Activated CD4-positive, alpha-beta T cell treated with anti-CD3 and anti-CD28 coated beads, Interleukin-2, amount 50 U/mL, for 24 hours (primary cell): ENCODE data around the gene EOLA1.
"Not testable (repeated sequence)": the region's sequence is repeated elsewhere in the genome, so short reads cannot be mapped to it uniquely, and the experiment has no call there.

Experiments
- DNase-seq, 2 donors: peaks; one replicate each; pipeline ENCODE4 v3.0.0-alpha.2; 2020; ENCODE audit warnings: low read depth in 1 of 2, low spot score in 1 of 2

The EOLA1 gene

DNA sequence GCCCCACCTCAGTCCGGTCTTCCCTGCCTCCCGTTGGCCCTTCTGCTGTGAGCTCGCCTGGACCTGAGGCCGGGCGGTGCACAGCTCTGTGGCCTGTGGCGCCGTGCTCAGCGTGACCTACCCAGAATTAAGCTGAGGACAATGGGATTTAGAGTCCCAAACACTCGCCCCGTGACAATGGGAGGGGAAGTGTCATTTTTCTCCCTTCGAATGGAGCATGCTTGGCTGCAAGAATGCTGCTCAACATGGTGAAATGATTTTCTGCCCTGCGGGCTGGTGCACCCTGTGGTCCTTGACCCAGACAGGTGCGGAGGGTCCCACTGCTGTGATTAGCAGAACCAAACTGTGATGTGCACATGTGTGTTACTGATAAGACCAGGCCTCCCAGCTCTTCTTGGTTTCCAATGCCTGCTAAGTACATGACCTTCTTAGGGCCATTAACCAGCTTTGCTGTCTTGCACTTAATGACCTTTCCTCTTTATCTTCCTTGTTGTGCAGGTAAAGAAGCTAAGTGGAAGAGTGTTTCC is 772 bp downstream of the EOLA1 start:
- DNase-seq: no peak

DNA sequence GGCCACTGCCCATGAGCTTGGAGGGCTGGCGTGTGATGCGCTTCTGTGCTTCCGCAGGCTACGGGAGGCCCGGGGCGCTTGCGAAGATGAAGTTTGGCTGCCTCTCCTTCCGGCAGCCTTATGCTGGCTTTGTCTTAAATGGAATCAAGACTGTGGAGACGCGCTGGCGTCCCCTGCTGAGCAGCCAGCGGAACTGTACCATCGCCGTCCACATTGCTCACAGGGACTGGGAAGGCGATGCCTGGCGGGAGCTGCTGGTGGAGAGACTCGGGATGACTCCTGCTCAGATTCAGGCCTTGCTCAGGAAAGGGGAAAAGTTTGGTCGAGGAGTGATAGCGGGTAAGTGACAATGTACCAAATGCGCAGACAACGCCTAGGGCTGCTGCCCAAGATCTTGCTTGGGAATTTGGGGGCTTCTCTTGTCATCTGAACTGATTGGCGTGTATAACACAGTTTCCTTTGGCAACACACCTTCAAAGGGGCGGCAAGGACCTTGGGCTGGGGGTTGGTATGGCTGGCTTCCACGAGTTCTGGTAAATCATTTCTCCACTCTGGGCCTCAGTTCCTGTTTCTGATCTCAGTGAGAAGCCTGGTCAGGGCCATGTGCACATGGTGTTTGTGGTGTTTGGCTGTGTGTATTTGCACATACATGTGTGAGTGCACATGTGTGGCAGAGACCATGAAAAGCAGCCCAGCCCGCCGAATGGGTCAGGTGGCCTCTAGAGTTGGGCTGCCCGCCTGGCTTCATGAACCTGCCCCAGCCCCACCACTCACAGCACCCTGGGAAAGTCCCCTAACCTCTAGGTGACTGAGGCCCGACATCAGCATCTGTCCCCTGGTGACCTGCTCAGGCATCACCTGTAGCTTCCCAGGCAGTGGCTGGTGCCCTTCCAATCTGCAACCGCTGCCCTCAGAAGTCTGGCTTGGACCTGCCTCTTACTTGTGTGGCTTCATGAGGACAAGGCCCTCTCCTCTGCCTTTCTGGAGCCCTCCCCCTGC is 5.0 kb downstream of the EOLA1 start:
- DNase-seq: not testable (repeated sequence)

DNA sequence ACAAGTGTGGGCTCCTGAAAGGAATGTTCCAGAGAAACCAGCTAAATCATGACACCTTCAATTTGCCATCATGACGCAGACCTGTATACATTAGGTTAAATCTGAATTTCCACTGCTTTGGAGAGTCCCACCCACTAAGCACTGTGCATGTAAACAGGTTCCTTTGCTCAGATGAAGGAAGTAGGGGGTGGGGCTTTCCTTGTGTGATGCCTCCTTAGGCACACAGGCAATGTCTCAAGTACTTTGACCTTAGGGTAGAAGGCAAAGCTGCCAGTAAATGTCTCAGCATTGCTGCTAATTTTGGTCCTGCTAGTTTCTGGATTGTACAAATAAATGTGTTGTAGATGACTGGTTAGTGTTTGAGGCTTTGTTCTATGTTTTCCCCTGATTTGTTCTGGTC is 6.2 kb downstream of the EOLA1 start:
- DNase-seq: not testable (repeated sequence)

DNA sequence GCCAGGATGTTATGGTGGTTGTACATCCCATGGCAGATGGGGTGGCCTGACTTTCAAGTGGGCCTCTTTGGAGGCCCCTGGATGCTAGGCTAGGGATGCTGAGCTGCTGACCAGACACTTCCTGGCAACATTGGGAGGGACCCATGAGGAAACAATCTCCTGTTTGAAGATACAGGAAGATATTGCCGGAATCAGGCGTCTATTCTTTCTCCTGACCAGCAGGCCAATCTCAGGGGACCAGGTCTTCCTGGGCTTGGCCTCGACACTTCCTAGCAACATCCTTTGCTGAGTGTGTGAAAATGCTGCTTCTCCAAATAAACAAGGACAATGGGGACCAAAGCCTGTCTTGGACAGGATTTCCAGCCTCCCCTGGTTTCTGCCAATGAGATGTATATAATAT is 7.0 kb downstream of the EOLA1 start:
- DNase-seq: not testable (repeated sequence)

DNA sequence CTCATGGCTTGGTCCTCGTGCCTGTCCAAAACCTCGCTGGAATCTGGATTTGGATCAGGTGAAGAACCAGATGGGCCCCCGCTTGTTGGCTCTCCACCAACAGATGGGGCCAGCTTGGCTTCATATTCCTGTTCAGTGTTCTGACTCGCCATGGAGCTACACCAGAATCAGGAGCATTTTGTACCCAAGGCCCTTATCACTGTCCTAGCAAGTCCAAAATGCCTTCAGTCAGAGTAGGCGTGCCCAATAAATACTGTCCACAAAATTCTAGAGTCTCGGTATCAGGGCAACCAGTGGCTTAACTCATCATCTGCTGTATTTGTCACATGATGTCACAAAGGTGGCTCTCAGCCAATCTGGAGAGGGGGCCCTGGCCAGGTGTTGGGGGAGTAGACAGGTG is 8.9 kb downstream of the EOLA1 start, which contains the start of gene HSFX3:
HSFX3 (minus strand) TSS at position 224 of the 400 bp plus-strand sequence; CDS start at position 152, 72 bp downstream.
- not testable (repeated sequence) for DNase-seq

DNA sequence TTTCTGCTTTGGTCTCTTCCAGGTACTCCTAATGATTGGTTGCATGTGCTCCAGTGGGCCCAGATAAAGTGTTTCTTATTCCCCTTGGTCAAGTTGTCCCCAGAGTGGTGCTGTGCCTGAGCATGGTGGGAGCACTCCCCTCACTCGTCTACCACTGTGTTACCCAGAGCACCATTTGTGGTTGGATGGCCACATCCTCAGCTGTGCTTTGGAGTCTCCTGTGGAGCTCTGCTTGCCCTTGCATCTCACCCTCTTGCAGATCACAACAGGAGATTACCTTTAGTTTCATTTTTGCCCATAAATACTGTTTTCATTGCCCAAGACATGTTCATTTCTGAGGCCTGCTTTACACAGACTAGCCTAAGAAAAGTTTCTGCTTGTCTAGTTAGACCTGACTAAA is 9.6 kb downstream of the EOLA1 start:
- DNase-seq: not testable (repeated sequence)

DNA sequence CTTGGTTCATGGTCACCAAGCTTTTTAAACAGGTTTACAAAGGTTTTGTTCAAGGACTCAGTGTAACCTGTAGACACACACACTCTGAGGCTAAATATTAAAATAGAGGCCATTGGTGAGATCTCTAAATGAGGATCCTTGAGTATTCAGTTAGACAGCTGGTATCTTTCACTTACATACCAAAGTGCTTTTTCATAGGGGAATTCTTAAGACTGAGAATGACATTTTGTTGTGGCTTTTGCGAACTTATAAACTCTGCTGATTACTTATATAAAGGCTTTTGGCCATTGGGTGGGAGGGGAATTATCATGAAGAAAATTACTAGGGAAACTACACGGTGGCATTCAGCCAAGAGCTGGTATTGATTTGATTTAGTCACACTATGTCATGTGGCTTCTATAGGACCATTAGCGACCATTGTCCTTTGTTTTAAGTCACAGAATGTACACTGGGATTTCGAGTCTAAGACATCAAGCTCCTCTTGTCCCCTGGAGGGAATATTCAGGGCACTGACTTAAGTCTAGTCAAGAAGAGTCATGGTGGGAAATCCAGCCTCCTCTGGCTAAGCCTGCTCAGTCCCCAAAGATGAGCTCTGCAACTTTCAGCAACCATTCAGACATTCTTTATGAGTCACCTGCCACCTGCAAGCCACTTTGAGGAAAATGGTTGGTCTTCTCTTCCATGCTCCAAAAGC is 10.6 kb downstream of the EOLA1 start:
- not testable (repeated sequence) for DNase-seq

DNA sequence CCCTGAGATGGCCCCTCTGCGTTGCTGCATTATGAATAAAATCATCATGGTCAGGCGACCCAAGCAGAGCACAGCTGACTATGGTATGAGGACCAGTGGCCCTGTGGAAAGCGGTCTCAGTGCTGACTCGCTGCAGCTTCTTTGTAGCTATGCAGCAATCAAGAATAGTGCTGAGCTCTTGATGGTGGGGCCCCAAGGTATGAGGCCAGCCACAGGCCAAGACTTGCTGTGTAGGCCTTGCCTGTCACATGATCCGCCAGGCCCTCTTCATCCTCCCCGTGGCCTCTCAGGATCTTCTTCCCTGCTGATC is 11.1 kb downstream of the EOLA1 start:
- not testable (repeated sequence) for DNase-seq

DNA sequence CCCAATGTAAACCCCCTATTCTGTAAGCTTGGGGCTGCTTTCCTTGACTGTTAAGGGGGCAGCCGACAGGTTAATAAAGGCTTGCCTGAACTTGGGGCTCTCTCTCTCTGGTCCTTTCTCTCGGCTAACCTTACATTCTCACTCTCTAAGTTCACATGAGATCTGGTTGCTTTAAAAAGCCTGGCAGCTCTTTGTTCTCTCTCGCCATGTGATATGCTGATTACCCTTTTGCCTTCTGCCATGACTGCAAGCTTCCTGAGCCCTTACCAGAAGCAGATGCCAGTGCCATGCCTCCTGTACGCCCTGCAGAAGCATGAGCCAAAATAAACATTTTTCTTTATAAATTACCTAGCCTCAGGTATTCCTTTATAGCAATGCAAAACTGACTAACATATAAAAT is 14.4 kb downstream of the EOLA1 start:
- not testable (repeated sequence) for DNase-seq

DNA sequence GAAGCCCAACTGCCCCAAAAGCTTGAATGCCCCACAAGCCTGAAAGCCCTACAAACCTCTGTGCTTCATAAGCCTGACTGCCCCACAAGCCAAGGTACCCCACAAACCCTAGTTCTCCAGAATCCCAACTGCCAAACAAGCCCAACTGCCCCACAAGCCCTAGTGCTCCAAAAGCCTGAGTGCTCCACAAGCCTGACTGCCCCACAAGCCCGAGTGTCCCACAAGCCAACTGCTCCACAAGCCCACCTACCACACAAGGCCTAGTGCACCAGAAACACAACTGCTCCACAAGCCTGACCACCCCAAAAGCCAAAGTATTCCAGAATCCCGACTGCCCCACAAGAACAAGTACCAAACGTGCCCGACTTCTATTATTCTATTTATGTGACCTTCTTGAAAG is 22.5 kb downstream of the EOLA1 start:
- DNase-seq: no peak

DNA sequence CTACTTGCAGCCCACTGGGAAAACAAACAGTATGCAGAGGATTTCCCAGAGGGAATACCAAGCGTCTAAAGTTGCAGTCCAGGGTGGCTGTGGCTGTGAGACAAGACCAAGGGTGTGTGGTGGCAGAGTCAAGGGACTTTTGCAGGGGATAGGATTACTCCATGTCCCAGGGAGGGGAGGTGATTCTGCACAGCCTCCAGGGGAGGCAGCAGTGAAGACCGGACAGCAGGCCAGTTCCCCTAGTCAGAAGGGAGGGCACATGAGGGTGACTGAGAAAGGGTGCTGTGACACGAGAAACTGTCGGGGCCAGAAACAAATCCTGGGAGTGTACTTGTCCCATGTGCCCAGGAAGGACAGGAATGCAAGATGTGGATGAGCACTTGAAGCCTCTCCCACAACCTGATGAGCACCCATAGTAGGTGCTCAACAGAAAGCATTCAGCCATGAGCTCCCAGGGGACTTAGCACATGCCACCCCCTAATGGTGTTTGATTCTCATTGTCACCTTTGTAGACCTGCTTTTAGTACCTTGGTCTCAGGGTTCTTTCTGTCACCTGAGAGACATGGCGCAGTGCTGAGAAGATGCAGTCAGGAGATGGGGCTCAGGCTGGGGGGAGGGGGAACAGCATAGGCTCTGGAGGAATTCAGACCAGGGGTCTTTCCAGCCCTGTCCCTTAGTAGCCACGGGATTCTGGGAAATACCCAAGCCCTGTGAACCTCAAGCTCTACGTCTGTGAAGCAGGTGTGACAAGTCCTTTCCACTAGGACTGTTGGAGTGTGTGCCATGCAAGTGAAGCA is 27.0 kb downstream of the EOLA1 start:
- DNase-seq: no peak

DNA sequence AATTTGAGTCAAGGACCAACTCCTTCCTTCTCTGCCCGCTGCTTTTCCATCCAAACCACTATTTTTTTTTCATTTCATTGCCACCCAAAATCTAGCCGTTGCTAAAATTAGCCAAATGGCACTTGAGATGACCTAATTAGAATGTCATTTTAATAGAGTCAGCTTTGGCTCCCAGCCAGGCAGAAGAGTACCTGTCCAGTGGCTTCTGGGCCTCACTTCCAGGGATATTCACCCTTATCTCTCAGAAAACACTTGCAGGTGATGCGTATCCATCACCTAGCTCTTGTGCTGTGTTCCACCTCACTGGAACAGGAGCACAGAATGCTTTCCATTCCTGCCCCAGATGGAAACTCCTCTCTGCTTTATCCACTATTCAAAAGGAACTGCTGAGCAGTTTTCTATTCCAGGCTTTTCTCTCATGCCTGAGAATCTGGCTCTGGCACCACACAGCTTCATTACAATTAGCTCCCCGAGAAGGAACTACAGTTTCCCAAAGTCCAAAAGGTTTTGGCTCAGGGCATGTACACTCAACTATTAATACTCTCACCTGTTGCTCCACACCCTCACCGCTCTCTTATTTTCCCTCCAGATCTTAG is 28.0 kb downstream of the EOLA1 start:
- DNase-seq: no peak

DNA sequence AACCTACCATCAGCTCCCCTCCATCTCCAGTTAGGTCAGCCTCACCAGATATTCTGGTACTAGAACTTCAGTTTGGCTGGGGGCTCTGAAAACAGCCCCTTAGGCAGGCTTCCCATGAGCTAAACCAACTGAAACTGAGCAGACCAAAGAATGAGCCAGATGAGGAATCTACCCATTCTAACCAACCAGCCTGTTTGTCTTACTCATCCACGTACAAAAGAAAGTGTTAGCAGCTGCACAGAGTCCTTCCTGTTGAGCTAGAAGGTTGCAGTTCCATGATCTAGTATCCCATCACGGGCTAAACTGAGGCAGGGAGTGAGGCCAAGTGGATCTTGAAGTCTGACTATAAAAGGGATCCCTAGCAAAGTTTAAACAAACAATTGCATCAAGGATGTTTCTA is 29.0 kb downstream of the EOLA1 start:
- DNase-seq: no peak

DNA sequence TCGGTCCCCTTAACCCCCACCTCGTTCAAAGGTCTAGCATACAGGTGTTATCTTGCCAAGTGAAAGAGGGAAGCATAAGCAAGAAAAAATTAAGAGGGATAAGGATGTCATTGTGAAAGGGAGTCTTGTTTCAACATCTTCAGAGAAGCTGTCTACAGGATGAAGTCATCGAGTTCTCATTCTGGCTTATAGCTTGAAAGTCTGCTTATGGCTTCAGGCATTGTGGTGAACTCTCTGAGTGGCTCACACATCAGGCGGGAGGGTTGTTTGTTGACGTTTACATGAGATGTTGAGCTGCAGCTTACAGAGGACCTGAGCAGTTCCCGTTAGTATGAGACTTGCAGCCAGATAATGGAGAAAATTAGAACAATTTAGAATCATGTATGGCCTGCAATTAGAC is 29.9 kb downstream of the EOLA1 start:
- no peak for DNase-seq

DNA sequence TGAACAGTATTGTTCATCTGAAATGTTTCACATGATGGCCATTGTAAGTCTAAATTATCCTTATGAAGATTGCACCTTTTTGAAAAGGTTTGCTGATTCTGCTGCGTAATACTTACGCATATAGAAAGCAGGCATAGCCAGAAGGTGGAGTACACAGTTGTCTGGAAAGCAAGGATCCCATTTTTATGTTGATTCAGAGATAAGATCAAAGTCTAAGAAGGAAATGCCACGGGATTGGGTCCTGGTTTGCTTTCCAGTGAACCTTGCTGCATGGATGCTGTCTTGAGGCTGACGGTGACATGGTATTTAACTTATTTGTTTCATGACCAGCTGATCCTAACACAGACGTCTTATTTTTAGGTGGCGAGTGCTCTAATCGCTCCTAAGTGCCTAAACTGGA is 31.0 kb downstream of the EOLA1 start:
- no peak for DNase-seq

DNA sequence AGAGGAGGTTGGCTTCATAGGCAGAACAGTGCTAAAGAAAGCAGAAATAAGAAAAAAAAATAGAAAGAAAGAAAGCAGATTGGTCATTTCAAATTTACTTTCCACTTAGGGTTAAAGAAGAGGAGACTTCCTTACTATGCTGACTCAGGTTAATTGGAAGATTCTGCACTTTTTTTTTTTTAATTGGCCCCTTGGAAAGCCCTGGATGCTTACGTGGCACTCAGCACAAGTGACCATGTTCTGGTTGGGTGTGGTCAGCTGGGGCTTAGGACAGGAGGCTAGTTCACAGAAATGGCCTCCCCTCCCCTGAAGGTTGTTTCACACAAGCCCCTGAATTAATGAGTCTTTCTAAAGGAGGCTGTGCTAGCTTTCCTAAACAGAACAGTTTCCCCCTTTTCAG is 31.9 kb downstream of the EOLA1 start:
- no peak for DNase-seq

DNA sequence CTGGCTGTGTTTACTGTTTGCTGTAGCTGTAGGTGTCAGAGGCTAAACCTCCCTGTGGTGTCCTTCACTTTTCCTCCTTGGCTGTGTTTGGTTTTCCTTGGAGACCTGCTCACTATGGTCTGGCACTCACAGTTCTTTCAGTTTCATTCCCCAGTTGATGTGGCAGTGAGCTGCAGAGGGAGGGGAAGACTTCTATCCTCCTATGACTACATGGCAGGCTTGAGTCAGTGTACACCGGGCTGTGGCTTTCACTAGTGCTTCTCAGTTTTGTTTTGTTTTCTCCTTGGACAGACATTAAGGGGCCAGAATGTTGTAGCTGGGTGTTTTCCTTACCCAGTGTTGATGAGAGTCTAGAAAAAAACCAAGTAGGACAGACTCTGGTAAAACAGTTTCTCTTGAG is 32.6 kb downstream of the EOLA1 start:
- not testable (repeated sequence) for DNase-seq

DNA sequence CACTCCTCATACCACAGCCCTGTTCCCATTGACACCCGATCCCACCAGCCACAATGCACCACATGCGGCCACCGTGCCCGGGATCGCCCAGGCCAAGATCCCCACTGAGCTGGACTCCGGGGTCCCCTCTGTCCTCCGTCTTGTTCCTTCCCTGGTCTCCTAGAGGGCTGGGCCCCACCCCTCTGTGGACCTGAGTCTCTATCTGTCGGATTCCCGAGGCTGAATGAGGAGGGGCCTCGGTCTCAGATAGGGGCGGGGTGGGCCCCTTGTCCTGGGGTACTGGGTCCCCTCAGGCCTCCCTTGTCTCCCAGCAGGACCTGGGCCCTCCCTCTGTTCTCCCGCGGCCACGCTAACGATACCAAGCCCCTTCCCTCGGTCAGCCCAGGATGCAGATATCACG is 44.8 kb downstream of the EOLA1 start:
- DNase-seq: not testable (repeated sequence)

DNA sequence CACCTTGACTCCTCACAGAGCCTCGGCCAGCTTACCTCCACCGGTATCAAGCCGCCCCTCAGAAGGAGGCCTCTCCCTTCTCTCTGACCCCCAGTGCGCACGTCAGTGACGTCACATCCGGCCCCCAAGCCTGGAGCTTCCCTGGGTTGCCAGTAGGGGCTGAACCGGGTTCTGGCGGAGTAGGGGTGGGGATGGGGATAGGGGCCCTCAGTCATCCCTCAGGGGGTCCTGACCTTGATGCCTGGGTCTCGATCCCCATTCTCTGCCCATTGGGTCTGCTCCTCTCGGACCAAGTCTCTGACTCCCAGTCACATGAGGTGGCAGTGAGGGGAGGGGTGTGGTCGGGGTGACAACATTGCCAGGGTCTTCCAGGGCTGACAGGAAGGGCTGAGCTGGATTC is 46.5 kb downstream of the EOLA1 start, which contains the start of gene MAGEA9B:
MAGEA9B (minus strand) TSS at position 101 of the 400 bp plus-strand sequence. CDS start 4,280 bp downstream, outside the sequence.
- not testable (repeated sequence) for DNase-seq

DNA sequence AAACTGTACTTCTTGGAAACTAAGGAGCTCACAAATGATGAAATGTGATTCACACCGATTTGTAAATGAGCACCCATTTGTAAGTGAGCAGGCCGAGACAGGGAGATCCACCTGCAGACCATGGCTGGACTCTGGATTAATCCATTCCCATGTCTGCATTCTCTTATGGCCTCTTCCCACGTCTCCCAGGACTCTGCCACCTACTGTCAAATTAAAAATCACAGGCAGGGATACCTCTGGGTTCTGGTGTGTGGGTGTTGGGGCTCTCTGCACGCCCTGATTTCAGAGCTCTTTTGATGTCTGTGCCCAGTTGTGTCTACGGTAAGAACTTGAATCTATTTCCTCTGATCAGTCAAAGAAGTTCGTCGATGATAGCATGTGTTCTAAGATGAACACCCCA is 50.2 kb downstream of the EOLA1 start:
- DNase-seq: not testable (repeated sequence)

DNA sequence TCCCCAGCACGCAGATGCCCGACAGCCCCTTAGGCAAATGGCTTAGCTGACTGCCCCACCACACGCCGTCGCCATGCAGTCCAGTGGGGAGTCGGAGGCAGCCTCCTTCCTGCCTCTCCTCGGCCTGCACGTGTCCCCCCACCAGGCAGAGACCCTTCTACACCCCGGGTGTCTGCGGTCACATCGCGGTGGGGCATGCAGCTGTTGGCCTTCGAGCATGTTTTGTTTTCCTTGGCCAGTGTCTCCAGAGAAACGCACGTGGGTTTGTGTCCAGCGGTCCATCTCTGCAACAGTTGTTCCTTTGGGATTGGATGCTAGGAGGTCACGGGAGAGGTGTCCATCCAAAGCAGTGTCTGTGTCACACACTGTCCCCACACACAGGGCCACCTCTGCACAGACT is 54.4 kb downstream of the EOLA1 start, which contains the start of gene HSFX2:
HSFX2 (minus strand) TSS at position 101 of the 400 bp plus-strand sequence. CDS start 614 bp downstream, outside the sequence.
- not testable (repeated sequence) for DNase-seq
